Hepatocyte (in vitro differentiated cells): Measurements from ENCODE around the gene RFC2. TPM values are rescaled to one million over a fixed set of nuclear protein-coding genes. Genes with fewer than 3 reads are reported as not detected.

ENCODE experiments used
- DNase-seq: peaks from one replicate; pipeline ENCODE4 v3.0.0-alpha.2; 2016; ENCODE audit warnings: low spot score
- H2AFZ ChIP-seq: fragments of 200-600 bp; sonication (generic); 2 replicates; pipeline ENCODE4 v1.6.0; 2016; ENCODE audit warnings: antibody characterized with exemption, mild to moderate bottlenecking
- H3K27ac ChIP-seq: fragments of 200-600 bp; sonication (generic); 2 replicates; pipeline ENCODE4 v1.5.1; 2016; ENCODE audit warnings: mild to moderate bottlenecking
- H3K27me3 ChIP-seq: fragments of 200-600 bp; sonication (generic); 2 replicates; pipeline ENCODE4 v1.6.1; 2016
- H3K36me3 ChIP-seq: fragments of 200-600 bp; sonication (generic); replicated peaks from 2 replicates; pipeline ENCODE4 v1.5.1; 2016; ENCODE audit warnings: low read depth; ENCODE audit not compliant: insufficient read depth
- H3K4me1 ChIP-seq: fragments of 200-600 bp; sonication (generic); 2 replicates; pipeline ENCODE4 v1.5.1; 2016; ENCODE audit warnings: mild to moderate bottlenecking, moderate library complexity; ENCODE audit not compliant: insufficient read depth
- H3K4me2 ChIP-seq: fragments of 200-600 bp; sonication (generic); 2 replicates; pipeline ENCODE4 v1.6.0; 2016
- H3K4me3 ChIP-seq: fragments of 200-600 bp; sonication (generic); 2 replicates; pipeline ENCODE4 v1.5.1; 2016; ENCODE audit warnings: mild to moderate bottlenecking
- H3K79me2 ChIP-seq: fragments of 200-600 bp; sonication (generic); 2 replicates; pipeline ENCODE4 v1.6.0; 2017; ENCODE audit warnings: mild to moderate bottlenecking
- H3K9me2 ChIP-seq: fragments of 200-600 bp; sonication (generic); replicated peaks from 2 replicates; pipeline ENCODE4 v1.6.0; 2017; ENCODE audit warnings: mild to moderate bottlenecking; ENCODE audit not compliant: insufficient read depth
- H3K9me3 ChIP-seq: fragments of 200-600 bp; sonication (generic); 2 replicates; pipeline ENCODE4 v1.5.1; 2016; ENCODE audit warnings: low read depth, mild to moderate bottlenecking
- H4K20me1 ChIP-seq: fragments of 200-600 bp; sonication (generic); 2 replicates; pipeline ENCODE4 v1.6.0; 2016; ENCODE audit warnings: mild to moderate bottlenecking; ENCODE audit not compliant: insufficient read depth, poor library complexity, severe bottlenecking
- CTCF ChIP-seq: fragments of 200-600 bp; sonication (generic); IDR thresholded peaks from 2 replicates; pipeline ENCODE4 v1.5.1; 2016; ENCODE audit warnings: antibody characterized with exemption, mild to moderate bottlenecking; ENCODE audit not compliant: poor library complexity
- EZH2 ChIP-seq: fragments of 200-600 bp; sonication (generic); IDR thresholded peaks from 2 replicates; pipeline ENCODE4 v1.6.1; 2016; ENCODE audit warnings: antibody characterized with exemption, mild to moderate bottlenecking, borderline replicate concordance
- EZH2phosphoT487 ChIP-seq: fragments of 200-600 bp; sonication (generic); IDR thresholded peaks from one replicate; pipeline ENCODE4 v1.6.1; 2018; ENCODE audit warnings: antibody characterized with exemption, mild to moderate bottlenecking, low read depth, moderate library complexity; ENCODE audit not compliant: unreplicated experiment, severe bottlenecking
- WGBS: methylation state at CpG from one replicate; pipeline ENCODE4 v1.1.6; 2016; ENCODE audit warnings: low lambda C conversion rate; ENCODE audit errors: missing lambda C conversion rate; 5-methylcytosine and 5-hydroxymethylcytosine counted together
- polyA plus RNA-seq: library from polyadenylated mRNA; unstranded; fragments of >200 nt; fragmentation: Nextera tagmentation; extraction: Ambion mirVana; gene quantifications from 2 replicates; pipeline ENCODE4 v1.2.1, GENCODE V29; 2016
- total RNA-seq: library from RNA; depleted of rRNA; stranded (reverse); fragments of >200 nt; gene quantifications from 2 replicates; pipeline ENCODE4 v1.2.3, GENCODE V29; 2014

RFC2 gene
- total and polyA plus RNA-seq, 2 experiments from 2014 or later, result 16.8 to 25.4 TPM

- DNase-seq, result no peak
- TF ChIP-seq EZH2phosphoT487, result no peak
- no peak for TF ChIP-seq CTCF
- TF ChIP-seq EZH2, result no peak
- H4K20me1 ChIP-seq, result peaks cover 26% of the 10 kb centered on the region
- no peaks in the 10 kb centered on the region for H3K36me3 ChIP-seq
- H3K27ac ChIP-seq, result no peak overlapping the region
- WGBS, result 96% methylated on average over 8 of the region's 8 CpGs
- no peak overlapping the region for H3K4me3 ChIP-seq
- no peaks in the 10 kb centered on the region for H3K9me3 ChIP-seq
- no peak overlapping the region for H2AFZ ChIP-seq
- no peak overlapping the region for H3K4me2 ChIP-seq
- peaks cover 6% of the 10 kb centered on the region for H3K4me1 ChIP-seq
- peaks cover 91% of the 10 kb centered on the region for H3K79me2 ChIP-seq
- no peaks in the 10 kb centered on the region for H3K27me3 ChIP-seq
- no peaks in the 10 kb centered on the region for H3K9me2 ChIP-seq
Observed at GRCh38 chr7:74299401-74299800, 45.2 kb upstream of the RFC2 start.

- WGBS, result 90% methylated on average over 15 of the region's 15 CpGs
- Histone ChIP-seq H3K27ac (no peak overlapping the region), H3K79me2 (peaks cover 92% of the 10 kb centered on the region), H3K9me3 (no peaks in the 10 kb centered on the region), H3K9me2 (no peaks in the 10 kb centered on the region), H3K27me3 (no peaks in the 10 kb centered on the region), H3K4me2 (no peak overlapping the region), H2AFZ (no peak overlapping the region), H3K4me3 (no peak overlapping the region), H3K4me1 (peaks cover 19% of the 10 kb centered on the region), H3K36me3 (no peaks in the 10 kb centered on the region), H4K20me1 (peaks cover 33% of the 10 kb centered on the region)
- TF ChIP-seq EZH2phosphoT487 (no peak), EZH2 (no peak), CTCF (no peak)
- no peak for DNase-seq
Observed at GRCh38 chr7:74297516-74298233, 43.5 kb upstream of the RFC2 start.

- Histone ChIP-seq H3K4me3 (no peak overlapping the region), H3K9me3 (no peaks in the 10 kb centered on the region), H3K9me2 (no peaks in the 10 kb centered on the region), H3K79me2 (peaks cover 96% of the 10 kb centered on the region), H3K4me2 (peak overlapping the region; percentile 63), H3K27ac (peak overlapping the region; percentile 86), H3K4me1 (peaks cover 35% of the 10 kb centered on the region), H4K20me1 (peaks cover 54% of the 10 kb centered on the region), H2AFZ (no peak overlapping the region), H3K27me3 (no peaks in the 10 kb centered on the region), H3K36me3 (no peaks in the 10 kb centered on the region)
- no peak for TF ChIP-seq EZH2phosphoT487
- TF ChIP-seq CTCF, result no peak
- no peak for TF ChIP-seq EZH2
- DNase-seq, result no peak
- WGBS, result 48% methylated on average over 17 of the region's 17 CpGs
Observed at GRCh38 chr7:74294191-74294998, 40.2 kb upstream of the RFC2 start.
